HepG2 (cell line): ENCODE data around the gene BLCAP. TPM values are rescaled to one million over a fixed set of nuclear protein-coding genes. Genes with fewer than 3 reads are reported as not detected.

Experiments used
- ATF2 ChIP-seq: sonication (generic); formaldehyde crosslinking; IDR thresholded peaks from 2 replicates; pipeline ENCODE4 v1.4.0; 2020; ENCODE audit warnings: missing genetic modification reagents
- BORCS8-MEF2B ChIP-seq: sonication (generic); formaldehyde crosslinking; IDR thresholded peaks from 2 replicates; pipeline ENCODE4 v1.8.0; 2022; ENCODE audit warnings: mild to moderate bottlenecking, missing genetic modification reagents
- CTCF ChIP-seq: sonication (generic); formaldehyde crosslinking; IDR thresholded peaks from 2 replicates; pipeline ENCODE4 v1.5.0; 2020; ENCODE audit warnings: mild to moderate bottlenecking, missing genetic modification reagents, moderate library complexity
- ETV5 ChIP-seq: IDR thresholded peaks from 2 replicates; pipeline ENCODE4 v1.6.1; 2018; ENCODE audit warnings: missing biosample characterization, missing genetic modification reagents, inconsistent platforms, borderline replicate concordance
- KDM1A ChIP-seq: IDR thresholded peaks from 2 replicates; pipeline ENCODE4 v1.6.1; 2016; ENCODE audit warnings: missing compliant biosample characterization
- LRRFIP1 ChIP-seq: sonication (generic); formaldehyde crosslinking; conservative IDR thresholded peaks from 2 replicates; pipeline ENCODE4 v1.4.0; 2020; ENCODE audit warnings: missing genetic modification reagents
- MAFF ChIP-seq: IDR thresholded peaks from 2 replicates; pipeline ENCODE4 v1.6.1; 2011; ENCODE audit warnings: low read depth, low read length, improper control_type of control experiment
- MED1 ChIP-seq: sonication (generic); formaldehyde crosslinking; IDR thresholded peaks from 2 replicates; pipeline ENCODE4 v1.4.0; 2020; ENCODE audit warnings: missing genetic modification reagents
- PRPF4 ChIP-seq: fragments of 200-400 bp; formaldehyde crosslinking; IDR thresholded peaks from 2 replicates; pipeline ENCODE4 v1.6.1; 2016; ENCODE audit warnings: low read length, low read depth; ENCODE audit not compliant: poor library complexity, severe bottlenecking
- SMC3 ChIP-seq: IDR thresholded peaks from 2 replicates; pipeline ENCODE4 v1.6.1; 2011; ENCODE audit warnings: low read length, improper control_type of control experiment
- TEAD3 ChIP-seq: optimal IDR thresholded peaks from 2 replicates; pipeline ENCODE3; 2016; ENCODE audit warnings: borderline replicate concordance
- TRIM22 ChIP-seq: fragments of 450-650 bp; IDR thresholded peaks from 2 replicates; pipeline ENCODE4 v1.6.1; 2017
- YEATS2 ChIP-seq: sonication (generic); formaldehyde crosslinking; IDR thresholded peaks from 2 replicates; pipeline ENCODE4 v1.4.0; 2020; ENCODE audit warnings: missing genetic modification reagents, borderline replicate concordance
- ZBTB38 ChIP-seq: sonication (generic); formaldehyde crosslinking; IDR thresholded peaks from 2 replicates; pipeline ENCODE4 v1.5.1; 2020; ENCODE audit warnings: mild to moderate bottlenecking, missing genetic modification reagents
- ZBTB43 ChIP-seq: sonication (generic); formaldehyde crosslinking; conservative IDR thresholded peaks from 2 replicates; pipeline ENCODE4 v1.4.0; 2020; ENCODE audit warnings: missing genetic modification reagents
- ZNF280D ChIP-seq: sonication (generic); formaldehyde crosslinking; IDR thresholded peaks from 2 replicates; pipeline ENCODE4 v1.5.1; 2020; ENCODE audit warnings: mild to moderate bottlenecking, missing genetic modification reagents
- ZNF326 ChIP-seq: sonication (generic); formaldehyde crosslinking; IDR thresholded peaks from 2 replicates; pipeline ENCODE4 v1.4.0; 2020; ENCODE audit warnings: missing genetic modification reagents, borderline replicate concordance
- ZNF432 ChIP-seq: sonication (generic); formaldehyde crosslinking; IDR thresholded peaks from 2 replicates; pipeline ENCODE4 v1.5.0; 2020; ENCODE audit warnings: missing genetic modification reagents, mild to moderate bottlenecking, borderline replicate concordance
- ZNF678 ChIP-seq: sonication (generic); formaldehyde crosslinking; IDR thresholded peaks from 2 replicates; pipeline ENCODE4 v1.4.0; 2020; ENCODE audit warnings: mild to moderate bottlenecking, missing genetic modification reagents
- ZNF768 ChIP-seq: sonication (generic); formaldehyde crosslinking; IDR thresholded peaks from 2 replicates; pipeline ENCODE4 v1.4.0; 2020; ENCODE audit warnings: missing genetic modification reagents
- polyA plus RNA-seq, 8 experiments: library from polyadenylated mRNA; depleted of rRNA in 3 of 8; stranded (reverse) in 7 of 8; unstranded in 1 of 8; fragments of >200 nt; fragmentation: Illumina TruSeq in 4 of 8; extraction: Trizol in 4 of 8; gene quantifications; 2 replicates each; pipeline versions ENCODE4 v1.2.1 to v1.2.3, GENCODE V29; 2011 to 2016; ENCODE audit warnings: low read depth in 4 of 8, missing spikeins in 1 of 8, mixed read lengths in 1 of 8; ENCODE audit not compliant: insufficient read depth in 1 of 8
- total RNA-seq, 5 experiments: library from RNA; depleted of rRNA; stranded (reverse); fragments of >200 nt; fragmentation: Illumina TruSeq; extraction: Trizol; gene quantifications; 2 replicates each; pipeline ENCODE4 v1.2.3, GENCODE V29; 2016; ENCODE audit warnings: low read depth in 1 of 5

The BLCAP gene
- total and polyA plus RNA-seq, 2 of the 13 experiments (the other 11 are each of a cell fraction or from before 2014, with no cell fraction given): 52.4 to 86.8 TPM

GRCh38 chr20:37543828-37544227, 16.2 kb upstream of the BLCAP start (continued):
- TF ChIP-seq LRRFIP1 (CRISPR knock-in tag) (no peak), TRIM22 (no peak), ZNF768 (CRISPR knock-in tag) (no peak), TEAD3 (CRISPR knock-in tag) (peak; percentile 71), ZNF678 (CRISPR knock-in tag) (no peak), ZNF432 (CRISPR knock-in tag) (no peak), BORCS8-MEF2B (CRISPR knock-in tag) (no peak), PRPF4 (no peak), MED1 (CRISPR knock-in tag) (no peak), ZNF326 (CRISPR knock-in tag) (no peak), SMC3 (peak; percentile 68), KDM1A (no peak), ATF2 (CRISPR knock-in tag) (no peak), ZBTB38 (CRISPR knock-in tag) (no peak), YEATS2 (CRISPR knock-in tag) (no peak), MAFF (no peak), CTCF (CRISPR knock-in tag) (peak; percentile 66), ZBTB43 (no peak), ETV5 (0 out of 2 replicates have a peak, but pooled peaks have one; percentile 25), ZNF280D (CRISPR knock-in tag) (no peak)
